ENCODE data around the gene WDFY2. TPM values are rescaled to one million over a fixed set of nuclear protein-coding genes. Genes with fewer than 3 reads are reported as not detected.

WDFY2 gene
- total RNA-seq, 6 donors from 2014 or later: 13.4 to 34.0 (median 18.8) TPM

DNA sequence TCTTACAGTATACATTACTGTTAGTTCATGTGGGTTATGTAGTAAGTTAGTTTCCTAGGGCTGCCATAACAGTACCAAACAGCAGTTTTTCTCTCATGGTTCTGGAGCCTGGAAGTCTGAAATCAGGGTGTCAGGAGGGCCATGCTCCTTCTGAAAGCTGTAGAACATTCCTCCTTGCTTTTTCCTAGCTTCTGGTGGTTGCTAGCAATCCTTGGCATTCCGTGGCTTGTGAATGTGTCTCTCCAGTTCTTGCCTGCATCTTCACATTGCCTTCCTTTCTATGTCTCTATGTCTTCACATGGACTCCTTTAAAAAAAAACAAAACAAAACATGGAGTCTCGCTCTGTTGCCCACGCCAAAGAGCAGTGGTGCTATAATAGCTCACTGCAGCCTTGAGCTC lies 95.4 kb downstream of the WDFY2 start:
- 93 to 97% methylated on average over 3 of the region's 3 CpGs for WGBS, 2 donors
- Histone ChIP-seq H3K27ac (no peak overlapping the region), H3K27me3 (no peaks in the 10 kb centered on the region), H3K4me3 (no peak overlapping the region), H3K36me3 (no peaks in the 10 kb centered on the region), H3K4me1 (no peaks in the 10 kb centered on the region), H3K9me3 (no peaks in the 10 kb centered on the region)
- TF ChIP-seq POLR2AphosphoS5 (IDR thresholded peaks at IDR 0.05) (no peak), CTCF (IDR thresholded peaks at IDR 0.05) (no peak), POLR2A (IDR thresholded peaks at IDR 0.05) (no peak), EP300 (IDR thresholded peaks at IDR 0.05) (no peak)
- DNase-seq (no peak), ATAC-seq (ENCODE audit: low FRiP score in 2 of 2) (no peak)

GRCh38 chr13:51681037-51681678 lies 96.9 kb downstream of the WDFY2 start:
- ATAC-seq (ENCODE audit: low FRiP score in 2 of 2): peak in 1 of 2 donors; percentile 31
- 87 to 90% methylated on average over 6 of the region's 6 CpGs for WGBS, 2 donors

GRCh38 chr13:51682686-51683085 lies 98.4 kb downstream of the WDFY2 start:
- H3K4me1 ChIP-seq: no peaks in the 10 kb centered on the region
- 97 to 100% methylated on average over 1 of the region's 1 CpG for WGBS, 2 donors
- H3K9me3 ChIP-seq: no peaks in the 10 kb centered on the region
- no peak for TF ChIP-seq POLR2AphosphoS5 (IDR thresholded peaks at IDR 0.05)
- TF ChIP-seq CTCF (IDR thresholded peaks at IDR 0.05): no peak
- TF ChIP-seq POLR2A (IDR thresholded peaks at IDR 0.05): no peak
- TF ChIP-seq EP300 (IDR thresholded peaks at IDR 0.05): no peak
- no peaks in the 10 kb centered on the region for H3K36me3 ChIP-seq
- no peaks in the 10 kb centered on the region for H3K27me3 ChIP-seq
- ATAC-seq (ENCODE audit: low FRiP score in 2 of 2) (no peak), DNase-seq (no peak)
- H3K4me3 ChIP-seq: no peak overlapping the region
- no peak overlapping the region for H3K27ac ChIP-seq

More at GRCh38 chr13:51681037-51681678, 96.9 kb downstream of the WDFY2 start:
- H3K27me3 ChIP-seq: no peaks in the 10 kb centered on the region
- H3K9me3 ChIP-seq: no peaks in the 10 kb centered on the region
- H3K36me3 ChIP-seq: no peaks in the 10 kb centered on the region
- no peaks in the 10 kb centered on the region for H3K4me1 ChIP-seq
- H3K4me3 ChIP-seq: no peak overlapping the region
- TF ChIP-seq CTCF (IDR thresholded peaks at IDR 0.05) (no peak), POLR2A (IDR thresholded peaks at IDR 0.05) (no peak), EP300 (IDR thresholded peaks at IDR 0.05) (no peak), POLR2AphosphoS5 (IDR thresholded peaks at IDR 0.05) (no peak)
- no peak for DNase-seq
- no peak overlapping the region for H3K27ac ChIP-seq

DNA sequence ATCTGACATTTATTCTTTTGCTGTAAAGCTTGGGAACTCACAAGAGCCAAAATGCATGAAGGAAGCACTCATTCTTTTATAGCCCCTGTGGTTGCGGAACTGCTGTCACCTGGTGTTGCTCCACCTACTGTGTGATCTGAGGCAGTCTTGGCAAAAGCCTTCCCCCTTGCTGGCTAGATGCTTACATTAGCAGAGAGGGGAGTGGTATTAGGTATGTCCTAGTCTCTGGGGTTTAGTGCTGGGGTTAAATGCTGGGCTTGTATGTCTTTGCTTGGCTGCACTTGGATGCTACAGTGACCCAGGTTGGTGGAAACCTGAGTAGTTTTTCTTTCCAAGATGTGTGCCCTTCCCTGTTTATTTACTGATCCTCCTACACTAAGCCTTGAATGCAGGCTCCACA lies 99.3 kb downstream of the WDFY2 start:
- Histone ChIP-seq H3K27ac (no peak overlapping the region), H3K4me3 (no peak overlapping the region), H3K36me3 (no peaks in the 10 kb centered on the region), H3K9me3 (no peaks in the 10 kb centered on the region), H3K4me1 (no peaks in the 10 kb centered on the region), H3K27me3 (no peaks in the 10 kb centered on the region)
- no peak for DNase-seq
- ATAC-seq (ENCODE audit: low FRiP score in 2 of 2): no peak
- 90 to 93% methylated on average over 1 of the region's 1 CpG for WGBS, 2 donors
- TF ChIP-seq CTCF (IDR thresholded peaks at IDR 0.05) (no peak), POLR2A (IDR thresholded peaks at IDR 0.05) (no peak), EP300 (IDR thresholded peaks at IDR 0.05) (no peak), POLR2AphosphoS5 (IDR thresholded peaks at IDR 0.05) (no peak)

- H3K9me3 ChIP-seq: no peaks in the 10 kb centered on the region
- no peak overlapping the region for H3K27ac ChIP-seq
- H3K4me1 ChIP-seq: no peaks in the 10 kb centered on the region
- DNase-seq (no peak), ATAC-seq (ENCODE audit: low FRiP score in 2 of 2) (no peak)
- H3K27me3 ChIP-seq: no peaks in the 10 kb centered on the region
- H3K4me3 ChIP-seq: no peak overlapping the region
- 73 to 86% methylated on average over 3 of the region's 3 CpGs for WGBS, 2 donors
- H3K36me3 ChIP-seq: no peaks in the 10 kb centered on the region
- TF ChIP-seq POLR2AphosphoS5 (IDR thresholded peaks at IDR 0.05) (no peak), POLR2A (IDR thresholded peaks at IDR 0.05) (no peak), CTCF (IDR thresholded peaks at IDR 0.05) (no peak), EP300 (IDR thresholded peaks at IDR 0.05) (no peak)
These were observed 99.8 kb downstream of the WDFY2 start for GRCh38 chr13:51684076-51684475.

Data from upper lobe of left lung (tissue), 6 donors.